K562 (cell line): ENCODE data around the gene SRD5A1. TPM values are rescaled to one million over a fixed set of nuclear protein-coding genes. Genes with fewer than 3 reads are reported as not detected.
A peak's percentile ranks its signal among the peaks of the same experiment; 100 is the strongest.

Source experiments
- ATAC-seq: fragments of 200-7000 bp; cut with Tn5 transposase; 3 replicates; pipeline ENCODE4 v1.9.1; 2020; ENCODE audit warnings: moderate library complexity
- BruUV-seq: library from RNA; stranded (reverse); fragments of 400-500 nt; replicated peaks from 2 replicates; lab custom pipeline; 2021; lab: Mats Ljungman, UMichigan
- CTCF ChIA-PET: fragments of 300-600 bp; formaldehyde crosslinking; extraction: SDS; loops from one replicate; lab custom pipeline; 2021; ENCODE audit warnings: low intra/inter-chr PET ratio; lab: Yijun Ruan, JAX
- POLR2A ChIA-PET: fragments of 300-600, 350-650 bp; sonication (Branson Sonifier 250); formaldehyde crosslinking; extraction: SDS; loops from one replicate; lab custom pipeline; 2021; ENCODE audit warnings: antibody characterized with exemption, inconsistent platforms; lab: Yijun Ruan, JAX
- DNase-seq, 4 experiments: peaks; one replicate each; pipeline versions ENCODE4 v3.0.0 to v3.0.0-alpha.2; 2011 to 2018; ENCODE audit warnings: low spot score in 3 of 4, mixed read lengths in 3 of 4; ENCODE audit errors: extremely low read depth in 1 of 4
- FAIRE-seq: peaks from 2 replicates; lab custom pipeline; 2011; peaks lifted over from hg19 to GRCh38; lab: Jason Lieb, UNC
- H2AFZ ChIP-seq: 2 replicates; pipeline ENCODE4 v1.6.0; 2011; ENCODE audit warnings: low read depth, low read length, control low read depth, inconsistent platforms
- H3K27ac ChIP-seq: fragments of 200-600 bp; 3 replicates; pipeline ENCODE4 v1.8.0; 2011; ENCODE audit warnings: low read depth, mild to moderate bottlenecking, control low read depth, inconsistent platforms, low read length, moderate library complexity, mixed read lengths; ENCODE audit errors: extremely low read depth
- H3K27me3 ChIP-seq, 2 experiments: fragments of 300-600 bp in 1 of 2; 2 replicates in 1 of 2; 3 replicates in 1 of 2; pipeline versions ENCODE4 v1.6.0 to v1.8.0; 2011; ENCODE audit warnings: inconsistent platforms in 2 of 2, low read length in 2 of 2, mild to moderate bottlenecking in 1 of 2, mixed read lengths in 1 of 2, moderate library complexity in 1 of 2; ENCODE audit not compliant: control insufficient read depth in 2 of 2, insufficient read depth in 2 of 2
- H3K36me3 ChIP-seq: fragments of 300-600 bp; 3 replicates; pipeline ENCODE4 v1.8.0; 2011; ENCODE audit warnings: mild to moderate bottlenecking, low read length, inconsistent platforms; ENCODE audit not compliant: control insufficient read depth, insufficient read depth
- H3K4me1 ChIP-seq, 2 experiments: fragments of 200-600 bp in 1 of 2; replicated peaks in 1 of 2; 2 replicates in 1 of 2; 3 replicates in 1 of 2; pipeline versions ENCODE4 v1.5.1 to v1.8.0; 2011; ENCODE audit warnings: inconsistent platforms in 2 of 2, low read length in 2 of 2, mild to moderate bottlenecking in 1 of 2, mixed read lengths in 1 of 2, moderate library complexity in 1 of 2; ENCODE audit not compliant: control insufficient read depth in 2 of 2, insufficient read depth in 2 of 2
- H3K4me2 ChIP-seq: 2 replicates; pipeline ENCODE4 v1.6.1; 2011; ENCODE audit warnings: low read length, control low read depth, inconsistent platforms, mixed read lengths; ENCODE audit not compliant: insufficient read depth
- H3K4me3 ChIP-seq: fragments of 200-600 bp; sonication (generic), shearing (Covaris generic); 2 replicates; pipeline ENCODE4 v1.5.1; 2016; ENCODE audit warnings: control low read depth, inconsistent platforms
- H3K79me2 ChIP-seq: fragments of 200-600 bp; 3 replicates; pipeline ENCODE4 v1.8.0; 2011; ENCODE audit warnings: low read length, inconsistent platforms; ENCODE audit not compliant: control insufficient read depth, insufficient read depth
- H3K9ac ChIP-seq, 2 experiments: 2 replicates each; pipeline versions ENCODE4 v1.6.0 to v1.6.1; 2011; ENCODE audit warnings: low read depth in 2 of 2, low read length in 2 of 2, control low read depth in 1 of 2, inconsistent platforms in 1 of 2, mild to moderate bottlenecking in 1 of 2, mixed read lengths in 1 of 2; ENCODE audit not compliant: insufficient read depth in 1 of 2
- H3K9me1 ChIP-seq: one replicate; pipeline ENCODE4 v1.6.0; 2011; ENCODE audit warnings: inconsistent platforms, mild to moderate bottlenecking, low read length, moderate library complexity; ENCODE audit not compliant: control insufficient read depth, insufficient read depth
- H3K9me3 ChIP-seq: replicated peaks from 2 replicates; pipeline ENCODE4 v1.5.1; 2011; ENCODE audit warnings: low read depth, low read length, inconsistent platforms; ENCODE audit not compliant: control insufficient read depth, insufficient read depth
- H4K20me1 ChIP-seq: replicated peaks from 2 replicates; pipeline ENCODE4 v1.6.1; 2011; ENCODE audit warnings: low read length, inconsistent platforms, mixed read lengths; ENCODE audit not compliant: control insufficient read depth, insufficient read depth
- ARID2 ChIP-seq: fragments of 450-650 bp; IDR thresholded peaks from 2 replicates; pipeline ENCODE4 v1.6.1; 2017; ENCODE audit warnings: antibody characterized with exemption, mild to moderate bottlenecking
- CHD2 ChIP-seq: IDR thresholded peaks from 2 replicates; pipeline ENCODE4 v1.6.1; 2011; ENCODE audit warnings: low read depth, low read length
- CSDE1 ChIP-seq, 2 experiments: fragments of 450-650 bp; IDR thresholded peaks; 2 replicates each; pipeline ENCODE4 v1.6.1; 2016; ENCODE audit warnings: mild to moderate bottlenecking in 1 of 2
- EP400 ChIP-seq: fragments of 450-650 bp; IDR thresholded peaks from 2 replicates; pipeline ENCODE4 v1.6.1; 2017; ENCODE audit warnings: antibody characterized with exemption, mild to moderate bottlenecking, moderate library complexity
- POLR2AphosphoS5 ChIP-seq: IDR thresholded peaks from 2 replicates; pipeline ENCODE4 v1.6.1; 2011; ENCODE audit warnings: mild to moderate bottlenecking, low read depth, low read length, moderate library complexity; ENCODE audit not compliant: control insufficient read depth, insufficient read depth
- SAP30 ChIP-seq: fragments of 200-600 bp; sonication (generic); IDR thresholded peaks from 2 replicates; pipeline ENCODE4 v1.6.1; 2012; ENCODE audit warnings: borderline replicate concordance, low read depth, mild to moderate bottlenecking, moderate library complexity, low read length, control low read depth, inconsistent platforms; ENCODE audit not compliant: insufficient read depth, poor library complexity, severe bottlenecking
- XRCC3 ChIP-seq: fragments of 450-650 bp; IDR thresholded peaks from 2 replicates; pipeline ENCODE4 v1.6.1; 2017; ENCODE audit warnings: mild to moderate bottlenecking, moderate library complexity
- ZNF184 ChIP-seq: sonication (generic); formaldehyde crosslinking; IDR thresholded peaks from 2 replicates; pipeline ENCODE4 v1.5.0; 2020; ENCODE audit warnings: missing genetic modification reagents
- ZNF551 ChIP-seq: fragments of 250-450 bp; sonication (Bioruptor Pico); IDR thresholded peaks from 2 replicates; pipeline ENCODE4 v1.5.0; 2021; ENCODE audit warnings: mild to moderate bottlenecking, moderate library complexity
- WGBS: fragments of 100-300 bp; shearing (Covaris generic); methylation state at CpG from one replicate; pipeline ENCODE4 v1.1.6; 2016; ENCODE audit warnings: low coverage, mixed read lengths; ENCODE audit not compliant: insufficient coverage; ENCODE audit errors: missing lambda C conversion rate; 5-methylcytosine and 5-hydroxymethylcytosine counted together
- in situ Hi-C: fragments of 300-500 bp; cut with MboI; formaldehyde crosslinking; loops from 4 replicates; pipeline ENCODE4 v1.15.0; 2018; ENCODE audit warnings: inconsistent platforms, mixed read lengths
- intact Hi-C: fragments of 100-400 bp; cut with micrococcal nuclease; formaldehyde crosslinking; loops from 2 replicates; pipeline ENCODE4 v1.14.2; 2022
- polyA plus RNA-seq, 8 experiments: library from polyadenylated mRNA; depleted of rRNA in 4 of 8; stranded (reverse) in 5 of 8; unstranded in 3 of 8; fragments of >200 nt; fragmentation: Nextera tagmentation in 2 of 8; fragmentation: Illumina TruSeq in 1 of 8; extraction: Ambion mirVana in 2 of 8; extraction: Trizol in 1 of 8; gene quantifications; 2 replicates each; pipeline versions ENCODE4 v1.2.1 to v1.2.3, GENCODE V29; 2011 to 2014; ENCODE audit warnings: inconsistent platforms in 1 of 8, missing spikeins in 1 of 8
- total RNA-seq, 7 experiments: library from RNA; depleted of rRNA in 6 of 7; stranded (reverse); fragments of >200 nt in 6 of 7; fragmentation: Illumina TruSeq in 2 of 7; extraction: Trizol in 2 of 7; gene quantifications; 2 replicates each; pipeline versions ENCODE4 v1.2.1 to v1.2.3, GENCODE V29; 2011 to 2021; ENCODE audit warnings: low replicate concordance in 1 of 7
- TF ChIP-seq, protein P1 (sequence below): fragments of 250-450 bp; sonication (Bioruptor Pico); IDR thresholded peaks from 2 replicates; pipeline ENCODE4 v1.5.0; 2021; ENCODE audit warnings: mild to moderate bottlenecking, borderline replicate concordance
- TF ChIP-seq, protein P2 (sequence below): fragments of 150-350 bp; IDR thresholded peaks from 2 replicates; pipeline ENCODE4 v1.6.1; 2014; ENCODE audit warnings: low read depth, mild to moderate bottlenecking, low read length, borderline replicate concordance
- TF ChIP-seq, protein P3 (sequence below): fragments of 250-450 bp; sonication (Bioruptor Pico); IDR thresholded peaks from 2 replicates; pipeline ENCODE4 v1.5.1; 2021; ENCODE audit warnings: mild to moderate bottlenecking

SRD5A1 gene
- total and polyA plus RNA-seq, 9 of the 15 experiments (the other 6 are each of a cell fraction or from before 2014, with no cell fraction given): 1.3 to 22.6 (median 8.1) TPM

DNA sequence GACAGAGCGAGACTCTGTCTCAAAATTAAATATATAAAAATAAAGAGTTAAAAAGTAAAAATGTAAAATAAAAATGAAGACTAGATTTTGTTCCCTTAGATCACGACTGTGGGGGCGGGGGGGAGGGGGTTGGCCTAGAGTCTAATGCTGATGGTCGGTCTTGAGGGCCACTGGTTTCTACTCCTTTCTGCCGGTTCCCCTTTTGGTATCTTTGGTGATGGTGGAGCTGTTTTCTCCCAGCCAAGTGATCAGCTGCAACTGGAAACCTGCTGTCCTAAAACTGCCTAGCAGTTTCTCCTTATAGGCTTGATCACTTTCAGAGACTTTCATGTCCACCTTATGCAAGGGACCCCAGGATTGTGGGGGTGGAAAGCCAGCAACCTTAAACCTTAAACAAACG lies 1.1 kb downstream of the SRD5A1 start (continued):
- TF ChIP-seq CHD2: no peak
- TF ChIP-seq XRCC3: no peak
- no peak for TF ChIP-seq ZNF184 (CRISPR knock-in tag)
- no peak for TF ChIP-seq ZNF551 (CRISPR knock-in tag)

DNA sequence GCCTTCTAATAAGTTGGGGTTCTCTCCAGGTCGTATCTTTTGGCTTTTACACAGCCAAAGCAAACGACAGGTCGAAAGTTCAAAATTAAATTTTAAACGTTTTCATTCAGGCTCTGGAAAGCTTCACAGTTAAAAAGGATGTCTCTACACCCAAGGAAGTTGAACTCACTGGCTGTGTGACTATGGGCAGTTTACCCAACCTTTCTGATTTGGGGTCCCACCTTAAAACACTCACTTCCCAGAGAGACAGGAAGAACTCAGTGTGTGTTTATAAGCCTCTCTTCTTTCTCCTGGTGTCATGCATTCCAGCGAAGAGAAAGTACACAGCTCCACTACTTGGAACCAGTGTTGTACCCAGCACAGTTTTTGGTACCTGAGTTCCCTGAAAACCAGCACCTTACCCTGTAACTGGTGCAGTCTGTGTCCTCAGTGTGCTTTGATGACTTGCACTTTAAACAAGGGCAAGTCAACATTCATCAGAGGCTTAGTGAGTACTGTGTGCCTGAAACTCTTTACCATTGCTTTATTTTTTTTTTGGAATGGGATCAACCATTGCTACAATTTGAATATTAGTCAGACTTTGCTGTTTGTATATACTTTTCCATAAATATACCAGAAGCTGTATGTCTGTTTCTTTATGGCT lies 1.7 kb downstream of the SRD5A1 start:
- intact Hi-C loops: no loop called here
- CTCF ChIA-PET: no interaction called here
- TF ChIP-seq SAP30: no peak
- TF ChIP-seq, protein P1, sequence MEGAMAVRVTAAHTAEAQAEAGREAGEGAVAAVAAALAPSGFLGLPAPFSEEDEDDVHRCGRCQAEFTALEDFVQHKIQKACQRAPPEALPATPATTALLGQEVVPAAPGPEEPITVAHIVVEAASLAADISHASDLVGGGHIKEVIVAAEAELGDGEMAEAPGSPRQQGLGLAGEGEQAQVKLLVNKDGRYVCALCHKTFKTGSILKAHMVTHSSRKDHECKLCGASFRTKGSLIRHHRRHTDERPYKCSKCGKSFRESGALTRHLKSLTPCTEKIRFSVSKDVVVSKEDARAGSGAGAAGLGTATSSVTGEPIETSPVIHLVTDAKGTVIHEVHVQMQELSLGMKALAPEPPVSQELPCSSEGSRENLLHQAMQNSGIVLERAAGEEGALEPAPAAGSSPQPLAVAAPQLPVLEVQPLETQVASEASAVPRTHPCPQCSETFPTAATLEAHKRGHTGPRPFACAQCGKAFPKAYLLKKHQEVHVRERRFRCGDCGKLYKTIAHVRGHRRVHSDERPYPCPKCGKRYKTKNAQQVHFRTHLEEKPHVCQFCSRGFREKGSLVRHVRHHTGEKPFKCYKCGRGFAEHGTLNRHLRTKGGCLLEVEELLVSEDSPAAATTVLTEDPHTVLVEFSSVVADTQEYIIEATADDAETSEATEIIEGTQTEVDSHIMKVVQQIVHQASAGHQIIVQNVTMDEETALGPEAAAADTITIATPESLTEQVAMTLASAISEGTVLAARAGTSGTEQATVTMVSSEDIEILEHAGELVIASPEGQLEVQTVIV (CRISPR knock-in tag): no peak
- TF ChIP-seq, protein P2, sequence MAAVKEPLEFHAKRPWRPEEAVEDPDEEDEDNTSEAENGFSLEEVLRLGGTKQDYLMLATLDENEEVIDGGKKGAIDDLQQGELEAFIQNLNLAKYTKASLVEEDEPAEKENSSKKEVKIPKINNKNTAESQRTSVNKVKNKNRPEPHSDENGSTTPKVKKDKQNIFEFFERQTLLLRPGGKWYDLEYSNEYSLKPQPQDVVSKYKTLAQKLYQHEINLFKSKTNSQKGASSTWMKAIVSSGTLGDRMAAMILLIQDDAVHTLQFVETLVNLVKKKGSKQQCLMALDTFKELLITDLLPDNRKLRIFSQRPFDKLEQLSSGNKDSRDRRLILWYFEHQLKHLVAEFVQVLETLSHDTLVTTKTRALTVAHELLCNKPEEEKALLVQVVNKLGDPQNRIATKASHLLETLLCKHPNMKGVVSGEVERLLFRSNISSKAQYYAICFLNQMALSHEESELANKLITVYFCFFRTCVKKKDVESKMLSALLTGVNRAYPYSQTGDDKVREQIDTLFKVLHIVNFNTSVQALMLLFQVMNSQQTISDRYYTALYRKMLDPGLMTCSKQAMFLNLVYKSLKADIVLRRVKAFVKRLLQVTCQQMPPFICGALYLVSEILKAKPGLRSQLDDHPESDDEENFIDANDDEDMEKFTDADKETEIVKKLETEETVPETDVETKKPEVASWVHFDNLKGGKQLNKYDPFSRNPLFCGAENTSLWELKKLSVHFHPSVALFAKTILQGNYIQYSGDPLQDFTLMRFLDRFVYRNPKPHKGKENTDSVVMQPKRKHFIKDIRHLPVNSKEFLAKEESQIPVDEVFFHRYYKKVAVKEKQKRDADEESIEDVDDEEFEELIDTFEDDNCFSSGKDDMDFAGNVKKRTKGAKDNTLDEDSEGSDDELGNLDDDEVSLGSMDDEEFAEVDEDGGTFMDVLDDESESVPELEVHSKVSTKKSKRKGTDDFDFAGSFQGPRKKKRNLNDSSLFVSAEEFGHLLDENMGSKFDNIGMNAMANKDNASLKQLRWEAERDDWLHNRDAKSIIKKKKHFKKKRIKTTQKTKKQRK: no peak
- TF ChIP-seq, protein P3, sequence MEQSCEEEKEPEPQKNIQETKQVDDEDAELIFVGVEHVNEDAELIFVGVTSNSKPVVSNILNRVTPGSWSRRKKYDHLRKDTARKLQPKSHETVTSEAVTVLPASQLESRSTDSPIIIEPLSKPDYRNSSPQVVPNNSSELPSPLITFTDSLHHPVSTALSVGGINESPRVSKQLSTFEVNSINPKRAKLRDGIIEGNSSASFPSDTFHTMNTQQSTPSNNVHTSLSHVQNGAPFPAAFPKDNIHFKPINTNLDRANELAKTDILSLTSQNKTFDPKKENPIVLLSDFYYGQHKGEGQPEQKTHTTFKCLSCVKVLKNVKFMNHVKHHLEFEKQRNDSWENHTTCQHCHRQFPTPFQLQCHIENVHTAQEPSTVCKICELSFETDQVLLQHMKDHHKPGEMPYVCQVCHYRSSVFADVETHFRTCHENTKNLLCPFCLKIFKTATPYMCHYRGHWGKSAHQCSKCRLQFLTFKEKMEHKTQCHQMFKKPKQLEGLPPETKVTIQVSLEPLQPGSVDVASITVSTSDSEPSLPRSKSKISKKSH (CRISPR knock-in tag): no peak
- TF ChIP-seq EP400: no peak
- no peak for TF ChIP-seq CSDE1 (IDR thresholded peaks at IDR 0.05)
- 0 out of 2 replicates have a peak, but pooled peaks have one; percentile 2 for TF ChIP-seq ARID2
- TF ChIP-seq POLR2AphosphoS5: no peak

More for the DNA sequence above, 1.7 kb downstream of the SRD5A1 start:
- Histone ChIP-seq H3K79me2 (peaks cover 49% of the 10 kb centered on the region), H3K36me3 (peaks cover 27% of the 10 kb centered on the region), H3K9me1 (peaks cover 5% of the 10 kb centered on the region), H3K4me3 (peak overlapping the region; percentile 27; the same call in 1 of the 2 replicates), H3K4me2 (peak overlapping the region; percentile 16; the same call in 1 of the 2 replicates), H3K27ac (no peak overlapping the region), H3K27me3 (no peaks in the 10 kb centered on the region), H3K4me1 (peaks cover 11 to 16% of the 10 kb centered on the region in 2 experiments; a peak in 4 of 5 replicates), H3K9ac (no peak overlapping the region), H2AFZ (no peak overlapping the region), H3K9me3 (no peaks in the 10 kb centered on the region), H4K20me1 (no peaks in the 10 kb centered on the region; the same call in 1 of the 2 replicates)
- FAIRE-seq: peak; percentile 37
- in situ Hi-C loops: loop anchor here (5.0 kb wide), 1 partner anchor 82 kb away; no protein-coding TSS in a partner anchor
- POLR2A ChIA-PET: interaction anchor here (0.6 to 0.9 kb wide), 2 partner anchors 15 to 74 kb away, joined by 3 read pairs; no protein-coding TSS in a partner anchor
- ATAC-seq: no peak
- 28% methylated on average over 5 of the region's 5 CpGs for WGBS
- TSS peak; percentile 47 for BruUV-seq
- peak in 1 of 4 experiments; percentile 22 for DNase-seq
